Natural killer cell (primary cell): Measurements from ENCODE around the gene C16orf74. TPM values are rescaled to one million over a fixed set of nuclear protein-coding genes. Genes with fewer than 3 reads are reported as not detected.
A peak's percentile ranks its signal among the peaks of the same experiment; 100 is the strongest.

Source experiments
- ATAC-seq, 3 donors: fragments of 150-1000 bp in 2 of 3; fragments of 200-7000 bp in 1 of 3; cut with Tn5 transposase; 1 replicate in 1 of 3; 2 replicates in 2 of 3; pipeline ENCODE4 v1.10.0; 2021; ENCODE audit warnings: mild to moderate bottlenecking in 2 of 3, moderate library complexity in 2 of 3
- DNase-seq, 2 donors: peaks; one replicate each; pipeline versions ENCODE4 v3.0.0 to v3.0.0-alpha.2; 2013 to 2021; ENCODE audit warnings: mixed read lengths in 1 of 2
- H3K27ac ChIP-seq: one replicate; pipeline ENCODE4 v1.5.1; 2013; ENCODE audit warnings: mild to moderate bottlenecking, low read length
- H3K27me3 ChIP-seq: one replicate; pipeline ENCODE4 v1.6.1; 2013; ENCODE audit warnings: low read length; ENCODE audit not compliant: control insufficient read depth, insufficient read depth
- H3K36me3 ChIP-seq: one replicate; pipeline ENCODE4 v1.6.1; 2013; ENCODE audit warnings: low read length; ENCODE audit not compliant: control insufficient read depth, insufficient read depth
- H3K4me1 ChIP-seq: one replicate; pipeline ENCODE4 v1.6.1; 2013; ENCODE audit warnings: low read length; ENCODE audit not compliant: control insufficient read depth, insufficient read depth
- H3K4me3 ChIP-seq: one replicate; pipeline ENCODE4 v1.5.1; 2013; ENCODE audit warnings: low read length
- H3K9me3 ChIP-seq: one replicate; pipeline ENCODE4 v1.6.1; 2013; ENCODE audit warnings: low read length; ENCODE audit not compliant: control insufficient read depth, insufficient read depth
- H3K27ac Mint-ChIP-seq, 2 donors: one replicate each; pipeline ENCODE4 v1.8.0; 2022; ENCODE audit warnings: mild to moderate bottlenecking in 2 of 2, mixed read lengths in 2 of 2, moderate library complexity in 1 of 2
- H3K27me3 Mint-ChIP-seq, 2 donors: one replicate each; pipeline ENCODE4 v1.8.0; 2022; ENCODE audit warnings: low read depth in 2 of 2, mixed read lengths in 2 of 2
- H3K36me3 Mint-ChIP-seq: one replicate; pipeline ENCODE4 v1.8.0; 2022; ENCODE audit warnings: mixed read lengths
- H3K4me1 Mint-ChIP-seq, 2 donors: one replicate each; pipeline ENCODE4 v1.8.0; 2022; ENCODE audit warnings: mixed read lengths in 2 of 2
- H3K4me3 Mint-ChIP-seq: one replicate; pipeline ENCODE4 v1.8.0; 2022; ENCODE audit warnings: mild to moderate bottlenecking, moderate library complexity, mixed read lengths
- H3K9me3 Mint-ChIP-seq, 2 donors: one replicate each; pipeline ENCODE4 v1.8.0; 2022; ENCODE audit warnings: mixed read lengths in 2 of 2
- CTCF ChIP-seq: fragments of 200-600 bp; IDR thresholded peaks from one replicate; pipeline ENCODE4 v1.8.0; 2022; ENCODE audit warnings: antibody characterized with exemption
- WGBS: methylation state at CpG from one replicate; pipeline ENCODE4 v1.1.7; 2013; ENCODE audit warnings: missing lambda C conversion rate; ENCODE audit not compliant: insufficient coverage; 5-methylcytosine and 5-hydroxymethylcytosine counted together
- intact Hi-C: fragments of 100-400 bp; cut with micrococcal nuclease; formaldehyde crosslinking; loops from one replicate; pipeline ENCODE4 v1.14.2; 2022
- total RNA-seq, 4 donors: library from RNA; stranded (reverse); fragments of 120-200 nt in 1 of 4; gene quantifications; one replicate each; pipeline versions ENCODE4 v1.2.3 to v1.2.4, GENCODE V29; 2013 to 2022

The C16orf74 gene
- total RNA-seq, 3 donors from 2014 or later (not counting 1 experiment from before 2014, with no cell fraction given), result 0.71 to 2.2 (median 1.8) TPM

GRCh38 chr16:85778873-85779272 is 28.0 kb upstream of the C16orf74 start:
- peak overlapping the region in 1 of 2 donors; percentile 63 for H3K27ac Mint-ChIP-seq
- peaks cover 28% of the 10 kb centered on the region for H3K36me3 ChIP-seq
- H3K27me3 Mint-ChIP-seq, result no peaks in the 10 kb centered on the region
- H3K4me3 ChIP-seq, result no peak overlapping the region
- WGBS, result 30% methylated on average over 10 of the region's 12 CpGs
- peaks cover 5% of the 10 kb centered on the region for H3K4me1 ChIP-seq
- ATAC-seq (peak; percentile 75 to 99 (median 95)), DNase-seq (peak; percentile 39 to 52)
- intact Hi-C loops, result no loop called here
- no peak overlapping the region for H3K27ac ChIP-seq
- H3K36me3 Mint-ChIP-seq, result peaks cover 7% of the 10 kb centered on the region
- H3K4me3 Mint-ChIP-seq, result peak overlapping the region; percentile 31
- H3K9me3 Mint-ChIP-seq, result no peaks in the 10 kb centered on the region
- no peak for TF ChIP-seq CTCF
- peaks cover 23 to 30% of the 10 kb centered on the region in 2 donors for H3K4me1 Mint-ChIP-seq
- no peaks in the 10 kb centered on the region for H3K9me3 ChIP-seq
- H3K27me3 ChIP-seq, result no peaks in the 10 kb centered on the region

DNA sequence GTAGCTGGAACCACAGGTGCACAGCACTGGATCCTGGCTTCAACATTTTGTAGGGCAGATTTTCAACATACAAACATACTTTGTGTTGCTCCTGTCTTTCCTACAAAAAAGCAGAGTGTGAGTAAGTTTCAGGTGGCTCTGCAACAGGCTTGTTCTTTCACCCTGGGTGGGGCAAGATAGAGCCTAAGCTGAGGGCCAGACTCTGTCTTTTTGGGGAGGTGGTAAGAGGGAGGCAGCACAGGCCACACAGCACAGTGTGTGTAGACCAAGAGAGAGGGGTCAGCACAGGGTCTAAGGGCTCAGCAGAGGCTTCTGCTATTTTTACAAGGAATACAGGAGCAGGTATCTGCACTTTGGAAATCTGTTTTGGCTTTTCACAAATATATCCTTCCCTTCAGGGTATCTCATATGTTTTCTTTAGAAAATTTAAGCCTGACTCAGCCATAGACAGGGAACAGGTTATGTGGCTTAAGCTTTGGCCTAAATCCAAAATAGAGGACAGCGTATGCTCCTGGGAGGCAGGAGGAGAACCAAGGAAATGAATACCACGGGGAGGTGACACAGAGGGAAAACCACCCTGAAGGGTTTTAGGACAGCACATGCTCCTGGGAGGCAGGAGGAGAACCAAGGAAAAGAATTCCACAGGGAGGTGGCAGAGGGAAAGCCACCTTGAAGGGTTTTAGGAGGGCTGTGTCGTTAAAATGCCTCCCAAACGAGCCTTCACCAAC is 26.9 kb upstream of the C16orf74 start:
- Mint-ChIP-seq H3K4me3 (no peak overlapping the region), H3K27ac (no peak overlapping the region), H3K36me3 (peaks cover 7% of the 10 kb centered on the region), H3K9me3 (no peaks in the 10 kb centered on the region), H3K27me3 (no peaks in the 10 kb centered on the region), H3K4me1 (peaks cover 23 to 25% of the 10 kb centered on the region in 2 donors)
- whole genome bisulfite sequencing, result 92% methylated on average over 4 of the region's 4 CpGs
- no peak for ATAC-seq
- TF ChIP-seq CTCF, result no peak
- no peaks in the 10 kb centered on the region for H3K27me3 ChIP-seq
- no peak for DNase-seq
- H3K4me1 ChIP-seq, result peaks cover 5% of the 10 kb centered on the region
- H3K36me3 ChIP-seq, result peaks cover 26% of the 10 kb centered on the region
- H3K4me3 ChIP-seq, result no peak overlapping the region
- no peaks in the 10 kb centered on the region for H3K9me3 ChIP-seq
- intact Hi-C loops, result no loop called here
- H3K27ac ChIP-seq, result no peak overlapping the region

- no peak overlapping the region for H3K4me3 ChIP-seq
- intact Hi-C loops, result no loop called here
- Mint-ChIP-seq H3K27ac (no peak overlapping the region), H3K4me1 (peaks cover 17 to 19% of the 10 kb centered on the region in 2 donors), H3K4me3 (no peak overlapping the region), H3K27me3 (no peaks in the 10 kb centered on the region), H3K36me3 (peaks cover 4% of the 10 kb centered on the region), H3K9me3 (no peaks in the 10 kb centered on the region)
- 94% methylated on average over 8 of the region's 8 CpGs for WGBS
- no peak for ATAC-seq
- H3K27ac ChIP-seq, result no peak overlapping the region
- no peaks in the 10 kb centered on the region for H3K27me3 ChIP-seq
- H3K36me3 ChIP-seq, result peaks cover 17% of the 10 kb centered on the region
- H3K9me3 ChIP-seq, result no peaks in the 10 kb centered on the region
- peaks cover 5% of the 10 kb centered on the region for H3K4me1 ChIP-seq
- TF ChIP-seq CTCF, result no peak
- DNase-seq, result no peak
Measured at GRCh38 chr16:85774811-85775210, 23.9 kb upstream of the C16orf74 start.

- Mint-ChIP-seq H3K27ac (no peak overlapping the region), H3K9me3 (no peaks in the 10 kb centered on the region)
- no peak for TF ChIP-seq CTCF
Measured at GRCh38 chr16:85774136-85774535, 23.2 kb upstream of the C16orf74 start.

More at GRCh38 chr16:85774136-85774535, 23.2 kb upstream of the C16orf74 start:
- H3K36me3 Mint-ChIP-seq, result no peaks in the 10 kb centered on the region
- no peak overlapping the region for H3K4me3 Mint-ChIP-seq
- H3K27me3 Mint-ChIP-seq, result no peaks in the 10 kb centered on the region
- Histone ChIP-seq H3K27me3 (no peaks in the 10 kb centered on the region), H3K9me3 (no peaks in the 10 kb centered on the region), H3K4me1 (peaks cover 5% of the 10 kb centered on the region), H3K27ac (no peak overlapping the region), H3K4me3 (no peak overlapping the region), H3K36me3 (peaks cover 12% of the 10 kb centered on the region)
- intact Hi-C loops, result no loop called here
- peaks cover 11 to 13% of the 10 kb centered on the region in 2 donors for H3K4me1 Mint-ChIP-seq
- DNase-seq (no peak), ATAC-seq (no peak)
- WGBS, result 97% methylated on average over 3 of the region's 6 CpGs
